GM18502 (cell line): ENCODE results near the gene TMEM217.
A peak's percentile ranks its signal among the peaks of the same experiment; 100 is the strongest.
"Not testable (repeated sequence)": the region's sequence is repeated elsewhere in the genome, so short reads cannot be mapped to it uniquely, and the experiment has no call there.

ENCODE experiments used
- ATAC-seq: cut with Tn5 transposase; IDR thresholded peaks from one replicate; pipeline ENCODE4 v1.9.1; 2021; ENCODE audit warnings: mild to moderate bottlenecking; ENCODE audit not compliant: unreplicated experiment, poor library complexity

The TMEM217 gene

GRCh38 chr6:37257634-37258404 is at the start of gene TMEM217, which contains the start of gene TBC1D22B:
TMEM217 (minus strand) TSS chr6:37258144; CDS start chr6:37219030, 39,114 bp downstream.
TBC1D22B (plus strand) TSS chr6:37257772; CDS start chr6:37257918, 146 bp downstream.
- peak; percentile 98 for ATAC-seq

GRCh38 chr6:37307484-37307883 is 49.5 kb upstream of the TMEM217 start:
- not testable (repeated sequence) for ATAC-seq

- ATAC-seq, result no peak
These were observed 48.8 kb upstream of the TMEM217 start for GRCh38 chr6:37306624-37307222.

- no peak for ATAC-seq
These were observed 48.0 kb upstream of the TMEM217 start for GRCh38 chr6:37305841-37306425.

GRCh38 chr6:37304766-37305165 is 46.8 kb upstream of the TMEM217 start:
- ATAC-seq, result no peak

GRCh38 chr6:37303891-37304503 is 46.1 kb upstream of the TMEM217 start:
- ATAC-seq, result no peak

GRCh38 chr6:37303091-37303660 is 45.2 kb upstream of the TMEM217 start:
- no peak for ATAC-seq

- no peak for ATAC-seq
These were observed 44.2 kb upstream of the TMEM217 start for GRCh38 chr6:37302086-37302686.

GRCh38 chr6:37299990-37300389 is 42.0 kb upstream of the TMEM217 start:
- no peak for ATAC-seq

GRCh38 chr6:37298958-37299357 is 41.0 kb upstream of the TMEM217 start:
- ATAC-seq, result no peak

- not testable (repeated sequence) for ATAC-seq
These were observed 39.7 kb upstream of the TMEM217 start for GRCh38 chr6:37297637-37298036.

- no peak for ATAC-seq
These were observed 35.5 kb upstream of the TMEM217 start for GRCh38 chr6:37293426-37293825.

- ATAC-seq, result no peak
These were observed 32.0 kb upstream of the TMEM217 start for GRCh38 chr6:37289931-37290330.

- ATAC-seq, result no peak
These were observed 30.3 kb upstream of the TMEM217 start for GRCh38 chr6:37288247-37288646.

- ATAC-seq, result peak; percentile 62
These were observed 29.7 kb upstream of the TMEM217 start for GRCh38 chr6:37287519-37288157.

GRCh38 chr6:37285861-37286311 is 27.9 kb upstream of the TMEM217 start:
- no peak for ATAC-seq

- no peak for ATAC-seq
These were observed 26.8 kb upstream of the TMEM217 start for GRCh38 chr6:37284781-37285180.

GRCh38 chr6:37283671-37284151 is 25.8 kb upstream of the TMEM217 start:
- ATAC-seq, result no peak

GRCh38 chr6:37283268-37283667 is 25.3 kb upstream of the TMEM217 start:
- no peak for ATAC-seq
